Natural killer cell (primary cell): ENCODE results near the gene SPTBN4. TPM values are rescaled to one million over a fixed set of nuclear protein-coding genes. Genes with fewer than 3 reads are reported as not detected.

Experiments used
- ATAC-seq, 3 donors: fragments of 150-1000 bp in 2 of 3; fragments of 200-7000 bp in 1 of 3; cut with Tn5 transposase; 1 replicate in 1 of 3; 2 replicates in 2 of 3; pipeline ENCODE4 v1.10.0; 2021; ENCODE audit warnings: mild to moderate bottlenecking in 2 of 3, moderate library complexity in 2 of 3
- DNase-seq, 2 donors: peaks; one replicate each; pipeline versions ENCODE4 v3.0.0 to v3.0.0-alpha.2; 2013 to 2021; ENCODE audit warnings: mixed read lengths in 1 of 2
- H3K27ac ChIP-seq: one replicate; pipeline ENCODE4 v1.5.1; 2013; ENCODE audit warnings: mild to moderate bottlenecking, low read length
- H3K27me3 ChIP-seq: one replicate; pipeline ENCODE4 v1.6.1; 2013; ENCODE audit warnings: low read length; ENCODE audit not compliant: control insufficient read depth, insufficient read depth
- H3K36me3 ChIP-seq: one replicate; pipeline ENCODE4 v1.6.1; 2013; ENCODE audit warnings: low read length; ENCODE audit not compliant: control insufficient read depth, insufficient read depth
- H3K4me1 ChIP-seq: one replicate; pipeline ENCODE4 v1.6.1; 2013; ENCODE audit warnings: low read length; ENCODE audit not compliant: control insufficient read depth, insufficient read depth
- H3K4me3 ChIP-seq: one replicate; pipeline ENCODE4 v1.5.1; 2013; ENCODE audit warnings: low read length
- H3K9me3 ChIP-seq: one replicate; pipeline ENCODE4 v1.6.1; 2013; ENCODE audit warnings: low read length; ENCODE audit not compliant: control insufficient read depth, insufficient read depth
- H3K27ac Mint-ChIP-seq, 2 donors: one replicate each; pipeline ENCODE4 v1.8.0; 2022; ENCODE audit warnings: mild to moderate bottlenecking in 2 of 2, mixed read lengths in 2 of 2, moderate library complexity in 1 of 2
- H3K27me3 Mint-ChIP-seq, 2 donors: one replicate each; pipeline ENCODE4 v1.8.0; 2022; ENCODE audit warnings: low read depth in 2 of 2, mixed read lengths in 2 of 2
- H3K36me3 Mint-ChIP-seq: one replicate; pipeline ENCODE4 v1.8.0; 2022; ENCODE audit warnings: mixed read lengths
- H3K4me1 Mint-ChIP-seq, 2 donors: one replicate each; pipeline ENCODE4 v1.8.0; 2022; ENCODE audit warnings: mixed read lengths in 2 of 2
- H3K4me3 Mint-ChIP-seq: one replicate; pipeline ENCODE4 v1.8.0; 2022; ENCODE audit warnings: mild to moderate bottlenecking, moderate library complexity, mixed read lengths
- H3K9me3 Mint-ChIP-seq, 2 donors: one replicate each; pipeline ENCODE4 v1.8.0; 2022; ENCODE audit warnings: mixed read lengths in 2 of 2
- CTCF ChIP-seq: fragments of 200-600 bp; IDR thresholded peaks from one replicate; pipeline ENCODE4 v1.8.0; 2022; ENCODE audit warnings: antibody characterized with exemption
- WGBS: methylation state at CpG from one replicate; pipeline ENCODE4 v1.1.7; 2013; ENCODE audit warnings: missing lambda C conversion rate; ENCODE audit not compliant: insufficient coverage; 5-methylcytosine and 5-hydroxymethylcytosine counted together
- intact Hi-C: fragments of 100-400 bp; cut with micrococcal nuclease; formaldehyde crosslinking; loops from one replicate; pipeline ENCODE4 v1.14.2; 2022
- total RNA-seq, 4 donors: library from RNA; stranded (reverse); fragments of 120-200 nt in 1 of 4; gene quantifications; one replicate each; pipeline versions ENCODE4 v1.2.3 to v1.2.4, GENCODE V29; 2013 to 2022

The SPTBN4 gene
- total RNA-seq, 3 donors from 2014 or later (not counting 1 experiment from before 2014, with no cell fraction given), result 0.16 to 0.63 (median 0.31) TPM

GRCh38 chr19:40584007-40584406 lies 117.2 kb downstream of the SPTBN4 start:
- H3K36me3 Mint-ChIP-seq, result no peaks in the 10 kb centered on the region
- DNase-seq (no peak), ATAC-seq (no peak)
- peak overlapping the region in 1 of 2 donors; percentile 40 for H3K27ac Mint-ChIP-seq
- H3K4me3 ChIP-seq, result no peak overlapping the region
- H3K4me3 Mint-ChIP-seq, result no peak overlapping the region
- no peak overlapping the region for H3K27ac ChIP-seq
- H3K36me3 ChIP-seq, result peaks cover 65% of the 10 kb centered on the region
- H3K9me3 ChIP-seq, result no peaks in the 10 kb centered on the region
- no peaks in the 10 kb centered on the region for H3K27me3 ChIP-seq
- peaks cover 0 to 34% of the 10 kb centered on the region in 2 donors for H3K4me1 Mint-ChIP-seq
- no peaks in the 10 kb centered on the region for H3K27me3 Mint-ChIP-seq
- no peaks in the 10 kb centered on the region for H3K9me3 Mint-ChIP-seq
- H3K4me1 ChIP-seq, result peaks cover 10% of the 10 kb centered on the region
- WGBS, result 88% methylated on average over 4 of the region's 5 CpGs
- TF ChIP-seq CTCF, result no peak
- intact Hi-C loops, result no loop called here

- H3K4me3 Mint-ChIP-seq, result no peak overlapping the region
- H3K4me1 Mint-ChIP-seq, result peaks cover 0 to 39% of the 10 kb centered on the region in 2 donors
- DNase-seq (no peak), ATAC-seq (peak in 2 of 3 donors; percentile 32 to 74)
- Histone ChIP-seq H3K9me3 (no peaks in the 10 kb centered on the region), H3K27ac (no peak overlapping the region), H3K27me3 (no peaks in the 10 kb centered on the region), H3K4me1 (peaks cover 3% of the 10 kb centered on the region), H3K4me3 (no peak overlapping the region), H3K36me3 (peaks cover 61% of the 10 kb centered on the region)
- TF ChIP-seq CTCF, result no peak
- peak overlapping the region in 1 of 2 donors; percentile 76 for H3K27ac Mint-ChIP-seq
- WGBS, result 95% methylated on average over 11 of the region's 11 CpGs
- H3K36me3 Mint-ChIP-seq, result no peaks in the 10 kb centered on the region
- intact Hi-C loops, result no loop called here
- no peaks in the 10 kb centered on the region for H3K9me3 Mint-ChIP-seq
- H3K27me3 Mint-ChIP-seq, result no peaks in the 10 kb centered on the region
Measured at GRCh38 chr19:40585241-40585981, 118.6 kb downstream of the SPTBN4 start.

- peaks cover 0 to 38% of the 10 kb centered on the region in 2 donors for H3K4me1 Mint-ChIP-seq
- no peak for DNase-seq
- no peak overlapping the region for H3K4me3 ChIP-seq
- no peaks in the 10 kb centered on the region for H3K9me3 Mint-ChIP-seq
- H3K27ac ChIP-seq, result no peak overlapping the region
- peak in 1 of 3 donors; percentile 56 for ATAC-seq
- intact Hi-C loops, result no loop called here
- H3K36me3 Mint-ChIP-seq, result no peaks in the 10 kb centered on the region
- peak overlapping the region in 1 of 2 donors; percentile 76 for H3K27ac Mint-ChIP-seq
- TF ChIP-seq CTCF, result no peak
- 86% methylated on average over 2 of the region's 2 CpGs for WGBS
- H3K9me3 ChIP-seq, result no peaks in the 10 kb centered on the region
- no peaks in the 10 kb centered on the region for H3K27me3 ChIP-seq
- H3K4me3 Mint-ChIP-seq, result no peak overlapping the region
- H3K36me3 ChIP-seq, result peaks cover 55% of the 10 kb centered on the region
- no peaks in the 10 kb centered on the region for H3K27me3 Mint-ChIP-seq
- H3K4me1 ChIP-seq, result no peaks in the 10 kb centered on the region
Measured at GRCh38 chr19:40585982-40586422, 119.2 kb downstream of the SPTBN4 start.
